ENCODE measurements around the gene SNX32.
A peak's percentile ranks its signal among the peaks of the same experiment; 100 is the strongest.

The SNX32 gene

GRCh38 chr11:65859812-65860277 is 26.1 kb downstream of the SNX32 start:
- no peak for TF ChIP-seq EZH2phosphoT487 (IDR thresholded peaks at IDR 0.05; ENCODE audit: borderline replicate concordance)
- TF ChIP-seq CTCF (conservative IDR thresholded peaks at IDR 0.05; ENCODE audit: low read length), result no peak
- peak overlapping the region; percentile 80 for H3K4me3 ChIP-seq (ENCODE audit: low read length, poor library complexity, severe bottlenecking)
- H3K4me1 ChIP-seq (ENCODE audit: insufficient read depth, low read length, poor library complexity, severe bottlenecking), result peaks cover 42% of the 10 kb centered on the region
- peaks cover 11% of the 10 kb centered on the region for H3K27me3 ChIP-seq (ENCODE audit: insufficient read depth, low read length, poor library complexity, severe bottlenecking)
- peak overlapping the region; percentile 98 for H3K9ac ChIP-seq (ENCODE audit: low read depth, low read length, poor library complexity, severe bottlenecking)
- H4K20me1 ChIP-seq (ENCODE audit: insufficient read depth, low read length, poor library complexity, severe bottlenecking), result peaks cover 49% of the 10 kb centered on the region
- H3K4me2 ChIP-seq (ENCODE audit: low read depth, low read length, poor library complexity, severe bottlenecking), result peak overlapping the region; percentile 95
- H3K9me3 ChIP-seq (ENCODE audit: insufficient read depth, low read depth, low read length), result no peaks in the 10 kb centered on the region
- H3F3A ChIP-seq (ENCODE audit: low read depth), result 0 out of 2 replicates have a peak, but pooled peaks cover 7% of the 10 kb centered on the region
- H3K79me2 ChIP-seq (ENCODE audit: insufficient read depth, low read length), result peaks cover 73% of the 10 kb centered on the region
- no peaks in the 10 kb centered on the region for H3K9me2 ChIP-seq (replicated peaks; ENCODE audit: low read depth, low read length)
- H3K36me3 ChIP-seq (ENCODE audit: insufficient read depth, low read length), result peaks cover 34% of the 10 kb centered on the region; the same call in 1 of the 2 replicates
- peak overlapping the region; percentile 13; the same call in 1 of the 2 replicates for H2AFZ ChIP-seq (ENCODE audit: low read length)

GRCh38 chr11:65860278-65861164 is 26.8 kb downstream of the SNX32 start, which contains the start of gene MUS81:
TSS of gene MUS81 (plus strand) at chr11:65860433. CDS start at chr11:65860754, 321 bp downstream.
- Histone ChIP-seq H3K36me3 (ENCODE audit: insufficient read depth, low read length) (peaks cover 34% of the 10 kb centered on the region; the same call in 1 of the 2 replicates), H3K9ac (ENCODE audit: low read depth, low read length, poor library complexity, severe bottlenecking) (peak within 1 kb of the TSS; percentile 98), H3K4me2 (ENCODE audit: low read depth, low read length, poor library complexity, severe bottlenecking) (peak within 1 kb of the TSS; percentile 99), H3K79me2 (ENCODE audit: insufficient read depth, low read length) (peaks cover 72% of the 10 kb centered on the region), H2AFZ (ENCODE audit: low read length) (peak within 1 kb of the TSS; percentile 87; the same call in 1 of the 2 replicates), H3F3A (ENCODE audit: low read depth) (0 out of 2 replicates have a peak, but pooled peaks cover 7% of the 10 kb centered on the region), H3K9me3 (ENCODE audit: insufficient read depth, low read depth, low read length) (no peaks in the 10 kb centered on the region), H3K4me3 (ENCODE audit: low read length, poor library complexity, severe bottlenecking) (peak within 1 kb of the TSS; percentile 80), H3K4me1 (ENCODE audit: insufficient read depth, low read length, poor library complexity, severe bottlenecking) (peaks cover 38% of the 10 kb centered on the region), H3K9me2 (replicated peaks; ENCODE audit: low read depth, low read length) (no peaks in the 10 kb centered on the region), H3K27me3 (ENCODE audit: insufficient read depth, low read length, poor library complexity, severe bottlenecking) (peaks cover 11% of the 10 kb centered on the region), H4K20me1 (ENCODE audit: insufficient read depth, low read length, poor library complexity, severe bottlenecking) (peaks cover 42% of the 10 kb centered on the region)
- no peak for TF ChIP-seq EZH2phosphoT487 (IDR thresholded peaks at IDR 0.05; ENCODE audit: borderline replicate concordance)
- TF ChIP-seq CTCF (conservative IDR thresholded peaks at IDR 0.05; ENCODE audit: low read length), result peak; percentile 90

- Histone ChIP-seq H3K9me2 (replicated peaks; ENCODE audit: low read depth, low read length) (no peaks in the 10 kb centered on the region), H3K4me2 (ENCODE audit: low read depth, low read length, poor library complexity, severe bottlenecking) (peak overlapping the region; percentile 99), H3K4me3 (ENCODE audit: low read length, poor library complexity, severe bottlenecking) (peak overlapping the region; percentile 80), H3K9ac (ENCODE audit: low read depth, low read length, poor library complexity, severe bottlenecking) (peak overlapping the region; percentile 98), H3K27me3 (ENCODE audit: insufficient read depth, low read length, poor library complexity, severe bottlenecking) (peaks cover 11% of the 10 kb centered on the region), H3K36me3 (ENCODE audit: insufficient read depth, low read length) (peaks cover 29% of the 10 kb centered on the region; the same call in 1 of the 2 replicates), H2AFZ (ENCODE audit: low read length) (no peak overlapping the region), H3K9me3 (ENCODE audit: insufficient read depth, low read depth, low read length) (no peaks in the 10 kb centered on the region), H4K20me1 (ENCODE audit: insufficient read depth, low read length, poor library complexity, severe bottlenecking) (peaks cover 36% of the 10 kb centered on the region), H3F3A (ENCODE audit: low read depth) (0 out of 2 replicates have a peak, but pooled peaks cover 7% of the 10 kb centered on the region), H3K79me2 (ENCODE audit: insufficient read depth, low read length) (peaks cover 66% of the 10 kb centered on the region), H3K4me1 (ENCODE audit: insufficient read depth, low read length, poor library complexity, severe bottlenecking) (peaks cover 32% of the 10 kb centered on the region)
- TF ChIP-seq CTCF (conservative IDR thresholded peaks at IDR 0.05; ENCODE audit: low read length), result no peak
- TF ChIP-seq EZH2phosphoT487 (IDR thresholded peaks at IDR 0.05; ENCODE audit: borderline replicate concordance), result no peak
Measured at GRCh38 chr11:65861165-65861505, 27.4 kb downstream of the SNX32 start.
